Stomach (tissue), 9 donors: ENCODE data around the gene ZNF358. TPM values are rescaled to one million over a fixed set of nuclear protein-coding genes. Genes with fewer than 3 reads are reported as not detected.

Experiments
- DNase-seq, 2 donors: peaks; one replicate each; pipeline versions ENCODE4 v3.0.0 to v3.0.0-alpha.2; 2013 to 2019
- H3K27ac ChIP-seq, 5 donors: fragments of 200-600 bp in 4 of 5; sonication (generic) in 4 of 5; one replicate each; pipeline ENCODE4 v1.5.1; 2013 to 2019; ENCODE audit warnings: mild to moderate bottlenecking in 1 of 5, moderate library complexity in 1 of 5
- H3K27me3 ChIP-seq, 3 donors: fragments of 200-600 bp; sonication (generic); one replicate each; pipeline ENCODE4 v1.5.1; 2017 to 2019; ENCODE audit warnings: mixed run types in 1 of 3
- H3K36me3 ChIP-seq, 4 donors: fragments of 200-600 bp; sonication (generic); 1 replicate in 3 of 4; 2 replicates in 1 of 4; pipeline ENCODE4 v1.5.1; 2016 to 2019
- H3K4me1 ChIP-seq, 4 donors: fragments of 200-600 bp; sonication (generic); one replicate each; pipeline ENCODE4 v1.5.1; 2016 to 2019
- H3K4me3 ChIP-seq, 4 donors: fragments of 200-600 bp; sonication (generic) in 3 of 4; one replicate each; pipeline ENCODE4 v1.5.1; 2016 to 2019; ENCODE audit warnings: mild to moderate bottlenecking in 1 of 4
- H3K9me3 ChIP-seq, 4 donors: fragments of 200-600 bp; sonication (generic); one replicate each; pipeline ENCODE4 v1.5.1; 2016 to 2019
- EP300 ChIP-seq: sonication (generic); formaldehyde crosslinking; IDR thresholded peaks from one replicate; pipeline ENCODE4 v1.6.1; 2017; ENCODE audit warnings: antibody characterized with exemption
- POLR2A ChIP-seq, 4 donors: fragments of 450-650 bp; IDR thresholded peaks; one replicate each; pipeline ENCODE4 v1.6.1; 2016; ENCODE audit warnings: antibody characterized with exemption in 4 of 4, control low read depth in 2 of 4, mild to moderate bottlenecking in 1 of 4, moderate library complexity in 1 of 4
- POLR2AphosphoS5 ChIP-seq, 3 donors: sonication (generic); formaldehyde crosslinking; IDR thresholded peaks; one replicate each; pipeline ENCODE4 v1.6.1; 2016; ENCODE audit warnings: antibody characterized with exemption in 3 of 3
- WGBS, 5 donors: extraction: QIAGEN DNeasy Blood & Tissue Kit in 3 of 5; methylation state at CpG; one replicate each; pipeline versions ENCODE4 v1.1.5 to v1.1.7; 2013 to 2018; 5-methylcytosine and 5-hydroxymethylcytosine counted together
- intact Hi-C: fragments of 100-400 bp; cut with DNase I; formaldehyde crosslinking; loops from one replicate; pipeline ENCODE4 v1.15.1; 2023; ENCODE audit warnings: low total_unique reads
- polyA plus RNA-seq, 3 donors: library from polyadenylated mRNA; stranded (reverse); fragments of 200-250 nt; gene quantifications; one replicate each; pipeline ENCODE4 v1.2.3, GENCODE V29; 2013
- small RNA-seq, 4 donors: library from RNA; depleted of rRNA; stranded (forward); fragments of <200 nt; gene quantifications; one replicate each; pipeline ENCODE3, GENCODE V24; 2016
- total RNA-seq, 5 donors: library from RNA; depleted of rRNA; stranded (reverse); fragments of >200 nt; gene quantifications; one replicate each; pipeline versions ENCODE4 v1.1.0 to v1.2.3, GENCODE V29; 2014 to 2016
- TF ChIP-seq, protein P1 (sequence below), 7 experiments: fragments of 450-650 bp in 4 of 7; fragments of 200-600 bp in 3 of 7; sonication (generic) in 3 of 7; IDR thresholded peaks; one replicate each; pipeline ENCODE4 v1.5.1; 2016 to 2019; ENCODE audit warnings: antibody characterized with exemption in 7 of 7, control low read depth in 2 of 7, mild to moderate bottlenecking in 1 of 7
- donor health status: healthy with polysubstance abuse.
- donor health status: Bipolar disorder and iron deficiency.
- donor health status: healthy.

ZNF358 gene
- total and polyA plus RNA-seq, 8 donors, result 6.2 to 304 (median 74.1) TPM

- Histone ChIP-seq H3K9me3 (no peaks in the 10 kb centered on the region), H3K27me3 (no peaks in the 10 kb centered on the region), H3K27ac (no peak overlapping the region), H3K4me3 (no peak overlapping the region), H3K4me1 (no peaks in the 10 kb centered on the region), H3K36me3 (peaks cover 30 to 49% (median 43%) of the 10 kb centered on the region in 4 donors)
- intact Hi-C loops, result no loop called here
- 50 to 66% (median 56%) methylated on average over 15 to 16 of the region's 16 CpGs for WGBS, 5 donors
- no peak for TF ChIP-seq EP300
- no peak for TF ChIP-seq POLR2AphosphoS5 (IDR thresholded peaks at IDR 0.05)
- TF ChIP-seq POLR2A (IDR thresholded peaks at IDR 0.05), result no peak
- TF ChIP-seq, protein P1, sequence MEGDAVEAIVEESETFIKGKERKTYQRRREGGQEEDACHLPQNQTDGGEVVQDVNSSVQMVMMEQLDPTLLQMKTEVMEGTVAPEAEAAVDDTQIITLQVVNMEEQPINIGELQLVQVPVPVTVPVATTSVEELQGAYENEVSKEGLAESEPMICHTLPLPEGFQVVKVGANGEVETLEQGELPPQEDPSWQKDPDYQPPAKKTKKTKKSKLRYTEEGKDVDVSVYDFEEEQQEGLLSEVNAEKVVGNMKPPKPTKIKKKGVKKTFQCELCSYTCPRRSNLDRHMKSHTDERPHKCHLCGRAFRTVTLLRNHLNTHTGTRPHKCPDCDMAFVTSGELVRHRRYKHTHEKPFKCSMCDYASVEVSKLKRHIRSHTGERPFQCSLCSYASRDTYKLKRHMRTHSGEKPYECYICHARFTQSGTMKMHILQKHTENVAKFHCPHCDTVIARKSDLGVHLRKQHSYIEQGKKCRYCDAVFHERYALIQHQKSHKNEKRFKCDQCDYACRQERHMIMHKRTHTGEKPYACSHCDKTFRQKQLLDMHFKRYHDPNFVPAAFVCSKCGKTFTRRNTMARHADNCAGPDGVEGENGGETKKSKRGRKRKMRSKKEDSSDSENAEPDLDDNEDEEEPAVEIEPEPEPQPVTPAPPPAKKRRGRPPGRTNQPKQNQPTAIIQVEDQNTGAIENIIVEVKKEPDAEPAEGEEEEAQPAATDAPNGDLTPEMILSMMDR (IDR thresholded peaks at IDR 0.05), result no peak
- no peak for DNase-seq
Measured at GRCh38 chr19:7562646-7563393, 46.9 kb downstream of the ZNF358 start.

DNA sequence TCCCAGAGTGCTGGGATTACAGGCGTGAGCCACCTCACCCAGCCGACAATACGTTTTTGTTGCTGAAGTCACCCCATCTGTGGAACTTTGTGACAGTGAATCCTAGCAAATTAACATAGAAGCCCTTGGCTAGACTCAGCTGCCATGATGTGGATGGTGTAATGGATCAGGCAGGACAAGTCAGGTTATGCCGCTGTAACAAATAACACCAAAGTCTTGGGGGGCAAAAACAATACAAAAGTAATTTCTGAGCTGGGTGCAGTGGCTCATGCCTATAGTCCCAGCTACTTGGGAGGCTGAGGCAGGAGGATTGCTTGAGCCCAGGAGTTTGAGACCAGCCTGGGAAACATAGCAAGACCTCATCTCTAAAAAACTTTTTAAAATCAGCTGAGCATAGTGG is 49.0 kb downstream of the ZNF358 start:
- WGBS, 5 donors, result 90 to 97% (median 93%) methylated on average over 4 of the region's 4 CpGs
- no peak overlapping the region for H3K27ac ChIP-seq
- intact Hi-C loops, result loop anchor here (5.0 kb wide), 1 partner anchor 237 kb away; no protein-coding TSS in a partner anchor
- H3K4me3 ChIP-seq, result no peak overlapping the region
- H3K36me3 ChIP-seq, result peaks cover 14 to 29% (median 22%) of the 10 kb centered on the region in 4 donors
- no peaks in the 10 kb centered on the region for H3K9me3 ChIP-seq
- no peak for TF ChIP-seq POLR2AphosphoS5 (IDR thresholded peaks at IDR 0.05)
- no peak for TF ChIP-seq POLR2A (IDR thresholded peaks at IDR 0.05)
- TF ChIP-seq, protein P1 (IDR thresholded peaks at IDR 0.05), result no peak
- no peak for TF ChIP-seq EP300
- H3K27me3 ChIP-seq, result no peaks in the 10 kb centered on the region
- H3K4me1 ChIP-seq, result peaks cover 0 to 9% (median 0%) of the 10 kb centered on the region in 4 donors
- no peak for DNase-seq

GRCh38 chr19:7565332-7565731 is 49.4 kb downstream of the ZNF358 start:
- no peaks in the 10 kb centered on the region for H3K27me3 ChIP-seq
- H3K4me1 ChIP-seq, result peaks cover 0 to 9% (median 0%) of the 10 kb centered on the region in 4 donors
- WGBS, 5 donors, result 68 to 94% (median 86%) methylated on average over 5 of the region's 5 CpGs
- H3K4me3 ChIP-seq, result no peak overlapping the region
- no peak overlapping the region for H3K27ac ChIP-seq
- TF ChIP-seq POLR2AphosphoS5 (IDR thresholded peaks at IDR 0.05), result no peak
- TF ChIP-seq EP300, result no peak
- no peak for TF ChIP-seq POLR2A (IDR thresholded peaks at IDR 0.05)
- TF ChIP-seq, protein P1 (IDR thresholded peaks at IDR 0.05), result no peak
- H3K36me3 ChIP-seq, result peaks cover 10 to 24% (median 18%) of the 10 kb centered on the region in 4 donors
- intact Hi-C loops, result loop anchor here (5.0 kb wide), 1 partner anchor 237 kb away; no protein-coding TSS in a partner anchor
- H3K9me3 ChIP-seq, result no peaks in the 10 kb centered on the region
- DNase-seq, result no peak

Small RNAs within 50 kb of the gene (small RNA-seq; reads per million reads assigned to genes)
- 0 reads per million in 4 donors for gene AC008878.2

Other genes with a start within 250 kb of the ZNF358 start
- gene INSR, start 221.7 kb upstream of the ZNF358 start, total RNA-seq, result 100 to 1,000 TPM in 2 of 5 donors, 10 to 100 TPM in 3; 50.4 to 513 (median 90.4) TPM
- gene INSR, start 221.7 kb upstream of the ZNF358 start, polyA plus RNA-seq, result 1 to 10 TPM; 4.4 to 7.8 (median 6.1) TPM
- gene ARHGEF18, start 167.2 kb upstream of the ZNF358 start, total RNA-seq, result 10 to 100 TPM; 26.8 to 56.2 (median 37.1) TPM
- 10 to 100 TPM; 12.6 to 19.3 (median 14.8) TPM for gene ARHGEF18, start 167.2 kb upstream of the ZNF358 start, polyA plus RNA-seq
- gene PEX11G, start 27.1 kb upstream of the ZNF358 start, total RNA-seq, result 1 to 10 TPM in 2 of 5 donors, not detected in 3; 3.9 to 5.2 TPM
- 1 to 10 TPM; 5.5 to 8.8 (median 5.8) TPM for gene PEX11G, start 27.1 kb upstream of the ZNF358 start, polyA plus RNA-seq
- gene MCOLN1, start 6.5 kb downstream of the ZNF358 start, total RNA-seq, result 10 to 100 TPM in 3 of 5 donors, 1 to 10 TPM in 2; 5.1 to 56.6 (median 18.3) TPM
- 10 to 100 TPM; 13.3 to 25.5 (median 19.2) TPM for gene MCOLN1, start 6.5 kb downstream of the ZNF358 start, polyA plus RNA-seq
- gene PNPLA6, start 19.6 kb downstream of the ZNF358 start, total RNA-seq, result 100 to 1,000 TPM in 2 of 5 donors, 10 to 100 TPM in 3; 15.2 to 357 (median 70.1) TPM
- gene PNPLA6, start 19.6 kb downstream of the ZNF358 start, polyA plus RNA-seq, result 10 to 100 TPM; 31.3 to 38.4 (median 38.0) TPM
- 100 to 1,000 TPM in 1 of 5 donors, 10 to 100 TPM in 3, 1 to 10 TPM in 1; 5.5 to 232 (median 43.8) TPM for gene CAMSAP3, start 79.8 kb downstream of the ZNF358 start, total RNA-seq
- 10 to 100 TPM; 17.0 to 21.5 (median 21.1) TPM for gene CAMSAP3, start 79.8 kb downstream of the ZNF358 start, polyA plus RNA-seq
- 100 to 1,000 TPM in 1 of 5 donors, 10 to 100 TPM in 4; 24.6 to 106 (median 40.7) TPM for gene XAB2, start 113.4 kb downstream of the ZNF358 start, total RNA-seq
- gene XAB2, start 113.4 kb downstream of the ZNF358 start, polyA plus RNA-seq, result 10 to 100 TPM; 43.2 to 57.5 (median 53.6) TPM
- gene PET100, start 113.7 kb downstream of the ZNF358 start, total RNA-seq, result 10 to 100 TPM in 3 of 5 donors, 1 to 10 TPM in 1, under 1 TPM in 1; 0.89 to 33.2 (median 10.1) TPM
- 100 to 1,000 TPM; 115 to 197 (median 188) TPM for gene PET100, start 113.7 kb downstream of the ZNF358 start, polyA plus RNA-seq
- 1 to 10 TPM in 1 of 5 donors, not detected in 4; 2.7 TPM for gene PCP2, start 117.6 kb downstream of the ZNF358 start, total RNA-seq
- gene PCP2, start 117.6 kb downstream of the ZNF358 start, polyA plus RNA-seq, result 1 to 10 TPM; 3.7 to 9.3 (median 4.3) TPM
- gene STXBP2, start 121.0 kb downstream of the ZNF358 start, total RNA-seq, result 100 to 1,000 TPM in 4 of 5 donors, 10 to 100 TPM in 1; 46.6 to 734 (median 167) TPM
- 100 to 1,000 TPM in 2 of 3 donors, 10 to 100 TPM in 1; 90.1 to 145 (median 130) TPM for gene STXBP2, start 121.0 kb downstream of the ZNF358 start, polyA plus RNA-seq
- gene RETN, start 152.9 kb downstream of the ZNF358 start, total RNA-seq, result 1 to 10 TPM in 1 of 5 donors, not detected in 4; 9.6 TPM
- gene RETN, start 152.9 kb downstream of the ZNF358 start, polyA plus RNA-seq, result 10 to 100 TPM in 1 of 3 donors, 1 to 10 TPM in 1, not detected in 1; 6.2 to 41.4 TPM
- gene MCEMP1, start 161.0 kb downstream of the ZNF358 start, total RNA-seq, result 1 to 10 TPM in 1 of 5 donors, under 1 TPM in 2, not detected in 2; 0.37 to 7.0 (median 0.43) TPM
- gene MCEMP1, start 161.0 kb downstream of the ZNF358 start, polyA plus RNA-seq, result 1 to 10 TPM in 2 of 3 donors, under 1 TPM in 1; 0.65 to 9.1 (median 1.2) TPM
- 10 to 100 TPM in 3 of 5 donors, 1 to 10 TPM in 2; 4.5 to 20.6 (median 15.1) TPM for gene TRAPPC5, start 164.7 kb downstream of the ZNF358 start, total RNA-seq
- gene TRAPPC5, start 164.7 kb downstream of the ZNF358 start, polyA plus RNA-seq, result 100 to 1,000 TPM; 108 to 203 (median 134) TPM
- 1 to 10 TPM in 1 of 5 donors, not detected in 4; 1.5 TPM for gene FCER2, start 186.0 kb downstream of the ZNF358 start, total RNA-seq
- gene FCER2, start 186.0 kb downstream of the ZNF358 start, polyA plus RNA-seq, result under 1 TPM in 1 of 3 donors, not detected in 2; 0.48 TPM
- 1 to 10 TPM in 1 of 5 donors, under 1 TPM in 1, not detected in 3; 0.37 to 1.0 TPM for gene CLEC4G, start 216.0 kb downstream of the ZNF358 start, total RNA-seq
- gene CLEC4G, start 216.0 kb downstream of the ZNF358 start, polyA plus RNA-seq, result 1 to 10 TPM in 1 of 3 donors, under 1 TPM in 1, not detected in 1; 0.25 to 1.2 TPM
- gene CD209, start 231.4 kb downstream of the ZNF358 start, total RNA-seq, result 10 to 100 TPM in 2 of 5 donors, 1 to 10 TPM in 3; 1.8 to 51.9 (median 7.1) TPM
- 1 to 10 TPM in 2 of 3 donors, under 1 TPM in 1; 0.38 to 3.4 (median 2.0) TPM for gene CD209, start 231.4 kb downstream of the ZNF358 start, polyA plus RNA-seq
- 1 to 10 TPM in 1 of 5 donors, not detected in 4; 1.8 TPM for gene CLEC4M, start 247.1 kb downstream of the ZNF358 start, total RNA-seq
- gene CLEC4M, start 247.1 kb downstream of the ZNF358 start, polyA plus RNA-seq, result not detected